Epithelial cell of proximal tubule (primary cell): ENCODE results near the gene EYA4. TPM values are rescaled to one million over a fixed set of nuclear protein-coding genes. Genes with fewer than 3 reads are reported as not detected.

Experiments
- DNase-seq: peaks from one replicate; pipeline ENCODE4 v3.0.0-alpha.2; 2011; ENCODE audit warnings: low read depth
- H3K4me3 ChIP-seq: 2 replicates; pipeline ENCODE4 v1.5.1; 2011; ENCODE audit warnings: low read depth, mild to moderate bottlenecking, low read length
- total RNA-seq: library from RNA; depleted of rRNA; stranded (reverse); fragments of >200 nt; gene quantifications from 2 replicates; pipeline ENCODE4 v1.2.3, GENCODE V29; 2015
- TF ChIP-seq, protein P1 (sequence below): conservative IDR thresholded peaks from 2 replicates; pipeline ENCODE4 v1.5.1; 2012; ENCODE audit warnings: low read depth, mild to moderate bottlenecking, low read length

EYA4 gene
- total RNA-seq, 1 donor from 2014 or later: not detected

GRCh38 chr6:133340557-133340956 is 99.4 kb downstream of the EYA4 start:
- no peak for DNase-seq
- H3K4me3 ChIP-seq: no peak overlapping the region

DNA sequence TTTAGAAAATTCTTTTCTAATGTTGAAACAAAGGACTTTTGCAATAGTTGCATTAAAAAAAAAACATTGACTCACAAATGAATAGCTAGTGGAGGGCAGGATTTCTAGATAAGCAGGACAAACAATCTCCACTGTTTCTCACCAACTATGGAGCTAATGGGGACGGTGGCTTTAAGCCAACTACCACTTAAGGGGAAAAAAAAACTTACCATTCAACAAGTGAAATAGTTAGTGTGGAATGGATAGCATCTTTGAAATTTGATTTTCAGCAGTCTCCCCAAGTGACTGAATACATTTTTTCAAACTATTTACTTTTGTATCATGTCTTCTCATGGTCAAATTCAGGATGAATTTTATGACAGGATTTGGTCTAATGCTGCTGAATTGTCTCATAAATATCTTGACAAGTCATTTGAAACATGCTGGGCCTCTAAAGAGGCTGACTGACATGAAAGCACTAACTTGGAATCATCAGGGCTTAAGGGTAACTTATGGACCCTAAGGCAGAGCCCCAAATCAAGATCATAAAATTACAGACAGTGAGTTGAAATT is 100.5 kb downstream of the EYA4 start:
- no peak overlapping the region for H3K4me3 ChIP-seq
- TF ChIP-seq, protein P1, sequence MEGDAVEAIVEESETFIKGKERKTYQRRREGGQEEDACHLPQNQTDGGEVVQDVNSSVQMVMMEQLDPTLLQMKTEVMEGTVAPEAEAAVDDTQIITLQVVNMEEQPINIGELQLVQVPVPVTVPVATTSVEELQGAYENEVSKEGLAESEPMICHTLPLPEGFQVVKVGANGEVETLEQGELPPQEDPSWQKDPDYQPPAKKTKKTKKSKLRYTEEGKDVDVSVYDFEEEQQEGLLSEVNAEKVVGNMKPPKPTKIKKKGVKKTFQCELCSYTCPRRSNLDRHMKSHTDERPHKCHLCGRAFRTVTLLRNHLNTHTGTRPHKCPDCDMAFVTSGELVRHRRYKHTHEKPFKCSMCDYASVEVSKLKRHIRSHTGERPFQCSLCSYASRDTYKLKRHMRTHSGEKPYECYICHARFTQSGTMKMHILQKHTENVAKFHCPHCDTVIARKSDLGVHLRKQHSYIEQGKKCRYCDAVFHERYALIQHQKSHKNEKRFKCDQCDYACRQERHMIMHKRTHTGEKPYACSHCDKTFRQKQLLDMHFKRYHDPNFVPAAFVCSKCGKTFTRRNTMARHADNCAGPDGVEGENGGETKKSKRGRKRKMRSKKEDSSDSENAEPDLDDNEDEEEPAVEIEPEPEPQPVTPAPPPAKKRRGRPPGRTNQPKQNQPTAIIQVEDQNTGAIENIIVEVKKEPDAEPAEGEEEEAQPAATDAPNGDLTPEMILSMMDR: no peak
- DNase-seq: no peak

More at GRCh38 chr6:133340557-133340956, 99.4 kb downstream of the EYA4 start:
- TF ChIP-seq, protein P1: no peak

GRCh38 chr6:133343220-133343619 is 102.1 kb downstream of the EYA4 start:
- no peak overlapping the region for H3K4me3 ChIP-seq
- DNase-seq: no peak

DNA sequence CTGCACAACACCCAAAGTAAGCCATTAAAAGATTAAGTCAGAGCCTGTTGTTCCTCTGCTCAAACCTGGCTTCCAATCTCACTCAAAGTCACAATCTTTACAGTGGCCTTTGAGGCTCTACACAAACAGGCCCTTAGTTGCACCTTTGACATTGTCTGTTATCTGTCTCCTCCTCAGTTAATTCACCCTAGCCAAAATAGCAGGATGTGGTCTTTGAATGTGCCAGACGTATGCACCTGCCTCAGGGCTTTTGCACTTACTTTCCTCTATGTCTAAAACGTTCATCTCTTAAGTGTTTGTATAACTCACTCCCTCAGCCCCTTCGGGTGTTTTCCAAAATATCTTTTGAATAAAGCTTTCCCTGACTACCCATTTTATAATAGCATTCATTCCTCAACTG is 107.7 kb downstream of the EYA4 start:
- TF ChIP-seq, protein P1: no peak
- no peak for DNase-seq
- H3K4me3 ChIP-seq: no peak overlapping the region

More at GRCh38 chr6:133343220-133343619, 102.1 kb downstream of the EYA4 start:
- TF ChIP-seq, protein P1: no peak

GRCh38 chr6:133350928-133351327 is 109.8 kb downstream of the EYA4 start:
- no peak overlapping the region for H3K4me3 ChIP-seq
- TF ChIP-seq, protein P1: no peak
- DNase-seq: no peak

- DNase-seq: no peak
- TF ChIP-seq, protein P1: no peak
- H3K4me3 ChIP-seq: no peak overlapping the region
Observed at GRCh38 chr6:133352046-133352445, 110.9 kb downstream of the EYA4 start.

- no peak for DNase-seq
- no peak overlapping the region for H3K4me3 ChIP-seq
- TF ChIP-seq, protein P1: no peak
Observed at GRCh38 chr6:133353061-133353460, 111.9 kb downstream of the EYA4 start.
